MCF 10A (cell line): ENCODE measurements around the gene UBL3. TPM values are rescaled to one million over a fixed set of nuclear protein-coding genes. Genes with fewer than 3 reads are reported as not detected.

ENCODE experiments used
- BruUV-seq: library from RNA; stranded (reverse); fragments of 400-500 nt; replicated peaks from 2 replicates; lab custom pipeline; 2021; lab: Mats Ljungman, UMichigan
- CTCF ChIA-PET: fragments of 300-600 bp; sonication (Branson Sonifier 250); formaldehyde crosslinking; extraction: SDS; loops from one replicate; lab custom pipeline; 2021; ENCODE audit warnings: antibody characterized with exemption, inconsistent platforms; lab: Yijun Ruan, JAX
- POLR2A ChIA-PET: fragments of 300-600, 350-650 bp; sonication (Branson Sonifier 250); formaldehyde crosslinking; extraction: SDS; loops from one replicate; lab custom pipeline; 2020; ENCODE audit warnings: antibody characterized with exemption, inconsistent platforms; lab: Yijun Ruan, JAX
- DNase-seq: peaks from one replicate; pipeline ENCODE4 v3.0.0-alpha.2; 2018; ENCODE audit not compliant: unreplicated experiment
- H3K27ac Mint-ChIP-seq: one replicate; pipeline ENCODE4 v1.8.0; 2022; ENCODE audit warnings: mild to moderate bottlenecking, low read depth, mixed read lengths; ENCODE audit not compliant: unreplicated experiment
- H3K27me3 Mint-ChIP-seq: one replicate; pipeline ENCODE4 v1.8.0; 2022; ENCODE audit warnings: mixed read lengths; ENCODE audit not compliant: insufficient read depth, unreplicated experiment
- H3K36me3 Mint-ChIP-seq: one replicate; pipeline ENCODE4 v1.8.0; 2022; ENCODE audit warnings: mild to moderate bottlenecking, moderate library complexity, mixed read lengths; ENCODE audit not compliant: insufficient read depth, unreplicated experiment
- H3K4me1 Mint-ChIP-seq: one replicate; pipeline ENCODE4 v1.8.0; 2022; ENCODE audit warnings: mixed read lengths; ENCODE audit not compliant: insufficient read depth, unreplicated experiment
- H3K4me3 Mint-ChIP-seq: one replicate; pipeline ENCODE4 v1.8.0; 2022; ENCODE audit warnings: mild to moderate bottlenecking, moderate library complexity, mixed read lengths; ENCODE audit not compliant: unreplicated experiment
- H3K9me3 Mint-ChIP-seq: one replicate; pipeline ENCODE4 v1.8.0; 2022; ENCODE audit warnings: mixed read lengths; ENCODE audit not compliant: unreplicated experiment
- intact Hi-C: fragments of 100-400 bp; cut with micrococcal nuclease; formaldehyde crosslinking; loops from 2 replicates; pipeline ENCODE4 v1.14.1; 2022
- total RNA-seq: library from RNA; stranded (reverse); gene quantifications from 2 replicates; pipeline ENCODE4 v1.2.3, GENCODE V29; 2022
- TF ChIP-seq, protein P1 (sequence below): fragments of 200-600 bp; IDR thresholded peaks from one replicate; pipeline ENCODE4 v1.8.0; 2022; ENCODE audit warnings: antibody characterized with exemption, mild to moderate bottlenecking; ENCODE audit not compliant: unreplicated experiment

Gene UBL3
- total RNA-seq, 1 experiment from 2014 or later, result 18.2 TPM

DNA sequence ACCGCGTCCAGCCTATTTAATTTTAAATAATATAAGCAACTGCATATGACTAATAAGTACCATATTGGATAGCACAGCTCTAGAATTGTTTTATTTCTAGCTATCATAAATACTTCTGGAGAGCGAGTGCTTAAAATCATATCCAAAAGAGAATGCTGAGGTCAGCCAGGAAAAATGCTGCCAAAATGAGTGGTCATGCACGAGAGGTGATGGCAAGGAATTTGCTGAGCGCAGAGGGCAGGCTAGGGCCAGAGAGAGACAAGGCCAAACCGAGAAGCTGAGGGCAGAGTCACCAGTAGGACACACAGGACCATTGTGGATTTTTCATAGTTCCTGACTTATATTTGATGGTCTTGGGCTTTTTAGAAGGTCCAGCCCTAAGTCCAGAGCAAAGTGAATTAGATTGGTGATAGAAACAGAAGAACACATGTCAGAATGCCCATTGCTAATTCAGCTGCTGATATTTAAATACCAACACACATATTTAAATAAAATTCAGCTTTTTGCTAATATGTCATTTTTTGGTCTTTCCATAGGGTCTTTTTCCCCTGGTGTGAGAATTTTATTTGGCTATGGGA lies 33.6 kb upstream of the UBL3 start:
- intact Hi-C loops, result no loop called here
- Mint-ChIP-seq H3K4me1 (peaks cover 10% of the 10 kb centered on the region), H3K9me3 (no peaks in the 10 kb centered on the region), H3K27ac (no peak overlapping the region), H3K27me3 (no peaks in the 10 kb centered on the region), H3K36me3 (no peaks in the 10 kb centered on the region), H3K4me3 (no peak overlapping the region)
- DNase-seq, result no peak
- ChIA-PET CTCF (no interaction called here), POLR2A (interaction anchor here (0.7 kb wide), 2 partner anchors 12 to 225 kb away, joined by 3 read pairs; no protein-coding TSS in a partner anchor)
- BruUV-seq, result no TSS peak
- TF ChIP-seq, protein P1, sequence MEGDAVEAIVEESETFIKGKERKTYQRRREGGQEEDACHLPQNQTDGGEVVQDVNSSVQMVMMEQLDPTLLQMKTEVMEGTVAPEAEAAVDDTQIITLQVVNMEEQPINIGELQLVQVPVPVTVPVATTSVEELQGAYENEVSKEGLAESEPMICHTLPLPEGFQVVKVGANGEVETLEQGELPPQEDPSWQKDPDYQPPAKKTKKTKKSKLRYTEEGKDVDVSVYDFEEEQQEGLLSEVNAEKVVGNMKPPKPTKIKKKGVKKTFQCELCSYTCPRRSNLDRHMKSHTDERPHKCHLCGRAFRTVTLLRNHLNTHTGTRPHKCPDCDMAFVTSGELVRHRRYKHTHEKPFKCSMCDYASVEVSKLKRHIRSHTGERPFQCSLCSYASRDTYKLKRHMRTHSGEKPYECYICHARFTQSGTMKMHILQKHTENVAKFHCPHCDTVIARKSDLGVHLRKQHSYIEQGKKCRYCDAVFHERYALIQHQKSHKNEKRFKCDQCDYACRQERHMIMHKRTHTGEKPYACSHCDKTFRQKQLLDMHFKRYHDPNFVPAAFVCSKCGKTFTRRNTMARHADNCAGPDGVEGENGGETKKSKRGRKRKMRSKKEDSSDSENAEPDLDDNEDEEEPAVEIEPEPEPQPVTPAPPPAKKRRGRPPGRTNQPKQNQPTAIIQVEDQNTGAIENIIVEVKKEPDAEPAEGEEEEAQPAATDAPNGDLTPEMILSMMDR, result no peak

DNA sequence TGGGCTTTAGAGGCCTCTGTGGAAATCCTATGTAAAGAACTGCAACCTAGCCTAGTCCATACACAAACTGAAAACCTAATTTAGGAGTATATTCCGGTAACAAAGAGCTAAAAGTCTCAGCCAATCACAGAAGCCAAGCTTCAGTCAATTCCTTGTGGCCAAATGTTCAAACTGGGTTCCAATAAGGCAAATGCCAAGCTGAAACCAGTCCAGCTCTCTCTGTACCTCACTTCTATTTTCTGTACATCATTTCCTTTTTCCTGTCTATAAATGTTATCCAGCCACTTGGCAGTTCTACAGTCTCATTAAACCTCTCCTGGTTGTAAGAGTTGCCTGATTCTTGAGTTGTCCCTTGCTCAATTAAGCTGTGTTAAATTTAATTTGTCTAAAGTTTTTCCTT lies 31.7 kb upstream of the UBL3 start:
- CTCF ChIA-PET, result interaction anchor here (0.6 kb wide), 1 partner anchor 13 kb away, joined by 3 read pairs; no protein-coding TSS in a partner anchor

DNA sequence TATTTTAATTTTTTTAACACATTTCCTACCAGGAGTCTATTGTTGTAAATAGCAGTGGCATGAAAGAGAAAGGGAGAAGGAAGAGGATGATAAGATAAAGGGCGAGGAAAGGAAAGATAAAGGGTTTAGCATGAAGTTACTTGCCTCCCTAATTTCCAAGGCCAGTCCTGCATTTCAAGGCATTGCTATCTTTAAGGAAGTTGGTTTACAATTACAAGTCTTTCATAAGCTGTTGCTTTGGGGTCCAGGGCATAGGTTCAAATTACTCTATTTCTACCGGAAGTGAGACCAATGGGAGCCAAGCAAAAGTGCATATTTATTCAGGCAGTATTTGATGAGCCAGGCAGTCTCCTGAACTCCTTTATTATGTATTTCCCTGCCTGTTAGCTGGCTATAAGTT lies 27.7 kb upstream of the UBL3 start:
- CTCF ChIA-PET, result interaction anchor here (0.6 to 1.7 kb wide), 2 partner anchors 33 to 772 kb away, joined by 3 to 4 read pairs; no protein-coding TSS in a partner anchor
- no peak for DNase-seq
- Mint-ChIP-seq H3K27ac (no peak overlapping the region), H3K9me3 (no peaks in the 10 kb centered on the region), H3K4me3 (no peak overlapping the region), H3K27me3 (no peaks in the 10 kb centered on the region), H3K4me1 (no peaks in the 10 kb centered on the region), H3K36me3 (no peaks in the 10 kb centered on the region)
- TF ChIP-seq, protein P1, result no peak
- POLR2A ChIA-PET, result interaction anchor here (1.8 kb wide), 1 partner anchor 28 kb away, joined by 6 read pairs; the partner anchor contains the start of gene UBL3
- intact Hi-C loops, result no loop called here
- BruUV-seq, result no TSS peak

More for the DNA sequence above, 31.7 kb upstream of the UBL3 start:
- POLR2A ChIA-PET, result interaction anchor here (0.6 kb wide), 1 partner anchor 231 kb away, joined by 3 read pairs; no protein-coding TSS in a partner anchor
- Mint-ChIP-seq H3K9me3 (no peaks in the 10 kb centered on the region), H3K27me3 (no peaks in the 10 kb centered on the region), H3K36me3 (no peaks in the 10 kb centered on the region), H3K27ac (no peak overlapping the region), H3K4me1 (no peaks in the 10 kb centered on the region), H3K4me3 (no peak overlapping the region)
- intact Hi-C loops, result no loop called here
- TF ChIP-seq, protein P1, result no peak
- no peak for DNase-seq
- BruUV-seq, result no TSS peak

DNA sequence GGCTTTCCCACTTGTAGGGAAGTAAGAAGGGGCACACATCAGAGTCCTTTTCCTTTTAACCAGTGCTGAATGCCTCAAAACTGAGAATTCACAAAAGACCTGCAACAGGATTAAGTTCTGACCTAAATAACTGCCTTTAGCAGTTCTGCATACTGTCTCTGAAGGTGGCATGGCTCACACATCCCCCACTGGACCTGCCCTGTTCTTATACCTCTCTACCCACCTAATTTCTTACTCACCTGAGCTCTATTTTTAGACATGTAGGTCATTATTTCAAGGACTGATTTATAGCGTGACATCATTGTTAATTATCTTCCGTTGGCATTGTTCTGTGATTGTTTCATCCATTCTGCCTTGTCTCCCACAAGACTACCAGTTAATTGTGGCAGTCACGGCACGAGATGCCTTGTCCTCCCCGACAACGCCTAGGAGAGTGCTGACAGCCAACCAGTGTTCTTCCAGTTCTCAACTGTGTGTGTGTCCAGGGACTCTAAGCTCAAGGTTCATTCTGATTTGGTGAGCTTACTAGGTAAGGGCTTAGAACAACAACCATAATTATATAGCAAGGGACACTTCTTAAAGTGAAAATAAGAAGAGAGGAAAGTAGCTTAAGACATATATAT lies 27.1 kb upstream of the UBL3 start:
- TF ChIP-seq, protein P1, result no peak
- DNase-seq, result no peak
- intact Hi-C loops, result no loop called here
- CTCF ChIA-PET, result interaction anchor here (0.6 kb wide), 1 partner anchor 773 kb away, joined by 4 read pairs; no protein-coding TSS in a partner anchor
- Mint-ChIP-seq H3K4me1 (no peaks in the 10 kb centered on the region), H3K36me3 (no peaks in the 10 kb centered on the region), H3K9me3 (no peaks in the 10 kb centered on the region), H3K27ac (no peak overlapping the region), H3K27me3 (no peaks in the 10 kb centered on the region), H3K4me3 (no peak overlapping the region)
- POLR2A ChIA-PET, result interaction anchor here (0.6 to 1.8 kb wide), 2 partner anchors 27 to 28 kb away, joined by 3 to 6 read pairs; partner anchors contain the start of gene UBL3
- BruUV-seq, result no TSS peak
